ENCODE measurements around the gene ZNF618. TPM values are rescaled to one million over a fixed set of nuclear protein-coding genes. Genes with fewer than 3 reads are reported as not detected.
A peak's percentile ranks its signal among the peaks of the same experiment; 100 is the strongest.

ZNF618 gene
- total RNA-seq, 1 donor from 2014 or later = 2.0 TPM

- no peak for DNase-seq
- intact Hi-C loops (cut with DNase I) = no loop called here
- ATAC-seq (ENCODE audit: poor library complexity) = no peak
These were observed 87.8 kb downstream of the ZNF618 start for GRCh38 chr9:113963696-113964494.

- ATAC-seq (ENCODE audit: poor library complexity) = no peak
- intact Hi-C loops (cut with DNase I) = no loop called here
These were observed 88.5 kb downstream of the ZNF618 start for GRCh38 chr9:113964495-113965170.

GRCh38 chr9:113966394-113966793 lies 90.3 kb downstream of the ZNF618 start:
- DNase-seq = peak; percentile 63
- peak; percentile 71 for ATAC-seq (ENCODE audit: poor library complexity)
- intact Hi-C loops (cut with DNase I) = no loop called here

More at GRCh38 chr9:113964495-113965170, 88.5 kb downstream of the ZNF618 start:
- DNase-seq = no peak

- intact Hi-C loops (cut with DNase I) = no loop called here
- no peak for DNase-seq
- ATAC-seq (ENCODE audit: poor library complexity) = no peak
These were observed 91.3 kb downstream of the ZNF618 start for GRCh38 chr9:113967380-113967779.

- DNase-seq = no peak
- ATAC-seq (ENCODE audit: poor library complexity) = no peak
- intact Hi-C loops (cut with DNase I) = no loop called here
These were observed 93.2 kb downstream of the ZNF618 start for GRCh38 chr9:113969343-113969742.

GRCh38 chr9:113973226-113973625 lies 97.1 kb downstream of the ZNF618 start:
- intact Hi-C loops (cut with DNase I) = no loop called here
- ATAC-seq (ENCODE audit: poor library complexity) = no peak
- DNase-seq = no peak

- intact Hi-C loops (cut with DNase I) = no loop called here
- ATAC-seq (ENCODE audit: poor library complexity) = no peak
- no peak for DNase-seq
These were observed 97.9 kb downstream of the ZNF618 start for GRCh38 chr9:113973963-113974413.

GRCh38 chr9:113976915-113977314 lies 100.8 kb downstream of the ZNF618 start:
- intact Hi-C loops (cut with DNase I) = no loop called here
- ATAC-seq (ENCODE audit: poor library complexity) (no peak), DNase-seq (no peak)

- no peak for DNase-seq
- ATAC-seq (ENCODE audit: poor library complexity) = no peak
- intact Hi-C loops (cut with DNase I) = no loop called here
These were observed 102.7 kb downstream of the ZNF618 start for GRCh38 chr9:113978725-113979342.

- intact Hi-C loops (cut with DNase I) = no loop called here
- ATAC-seq (ENCODE audit: poor library complexity) = no peak
- no peak for DNase-seq
These were observed 103.4 kb downstream of the ZNF618 start for GRCh38 chr9:113979343-113980127.

- DNase-seq = no peak
- intact Hi-C loops (cut with DNase I) = no loop called here
These were observed 108.7 kb downstream of the ZNF618 start for GRCh38 chr9:113984639-113985380.

GRCh38 chr9:113985968-113986585 lies 110.0 kb downstream of the ZNF618 start:
- intact Hi-C loops (cut with DNase I) = no loop called here
- DNase-seq = no peak
- ATAC-seq (ENCODE audit: poor library complexity) = no peak

More at GRCh38 chr9:113984639-113985380, 108.7 kb downstream of the ZNF618 start:
- ATAC-seq (ENCODE audit: poor library complexity) = no peak

GRCh38 chr9:113986931-113987330 lies 110.8 kb downstream of the ZNF618 start:
- intact Hi-C loops (cut with DNase I) = no loop called here
- ATAC-seq (ENCODE audit: poor library complexity) (no peak), DNase-seq (no peak)

GRCh38 chr9:113987526-113987925 lies 111.4 kb downstream of the ZNF618 start:
- intact Hi-C loops (cut with DNase I) = no loop called here
- ATAC-seq (ENCODE audit: poor library complexity) = no peak
- DNase-seq = no peak

- intact Hi-C loops (cut with DNase I) = no loop called here
- no peak for DNase-seq
- ATAC-seq (ENCODE audit: poor library complexity) = no peak
These were observed 112.4 kb downstream of the ZNF618 start for GRCh38 chr9:113988385-113989016.

- peak; percentile 78 for DNase-seq
- ATAC-seq (ENCODE audit: poor library complexity) = peak; percentile 72
- intact Hi-C loops (cut with DNase I) = no loop called here
These were observed 113.1 kb downstream of the ZNF618 start for GRCh38 chr9:113989017-113989713.

Measured in Right ventricle myocardium superior (tissue), 1 donor.